Nephron progenitor cell (in vitro differentiated cells): ENCODE measurements around the gene RNF111.
"Not testable (repeated sequence)": the region's sequence is repeated elsewhere in the genome, so short reads cannot be mapped to it uniquely, and the experiment has no call there.

Source experiments
- DNase-seq: peaks from one replicate; pipeline ENCODE4 v3.0.0; 2021
- H3K27ac Mint-ChIP-seq: 2 replicates; pipeline ENCODE4 v1.8.0; 2021; ENCODE audit warnings: mild to moderate bottlenecking, moderate library complexity, mixed read lengths
- H3K27me3 Mint-ChIP-seq: 2 replicates; pipeline ENCODE4 v1.8.0; 2021; ENCODE audit warnings: mild to moderate bottlenecking, low read depth, mixed read lengths; ENCODE audit not compliant: poor library complexity
- H3K36me3 Mint-ChIP-seq: 2 replicates; pipeline ENCODE4 v1.8.0; 2021; ENCODE audit warnings: low read depth, mixed read lengths
- H3K4me1 Mint-ChIP-seq: 2 replicates; pipeline ENCODE4 v1.8.0; 2021; ENCODE audit warnings: mixed read lengths
- H3K4me3 Mint-ChIP-seq: 2 replicates; pipeline ENCODE4 v1.8.0; 2021; ENCODE audit warnings: mild to moderate bottlenecking, moderate library complexity, mixed read lengths
- H3K9me3 Mint-ChIP-seq: 2 replicates; pipeline ENCODE4 v1.8.0; 2021; ENCODE audit warnings: mild to moderate bottlenecking, moderate library complexity, mixed read lengths
- TF ChIP-seq, protein P1 (sequence below): fragments of 200-600 bp; sonication (generic); IDR thresholded peaks from 2 replicates; pipeline ENCODE4 v1.5.0; 2021; ENCODE audit warnings: antibody characterized with exemption

Gene RNF111

DNA sequence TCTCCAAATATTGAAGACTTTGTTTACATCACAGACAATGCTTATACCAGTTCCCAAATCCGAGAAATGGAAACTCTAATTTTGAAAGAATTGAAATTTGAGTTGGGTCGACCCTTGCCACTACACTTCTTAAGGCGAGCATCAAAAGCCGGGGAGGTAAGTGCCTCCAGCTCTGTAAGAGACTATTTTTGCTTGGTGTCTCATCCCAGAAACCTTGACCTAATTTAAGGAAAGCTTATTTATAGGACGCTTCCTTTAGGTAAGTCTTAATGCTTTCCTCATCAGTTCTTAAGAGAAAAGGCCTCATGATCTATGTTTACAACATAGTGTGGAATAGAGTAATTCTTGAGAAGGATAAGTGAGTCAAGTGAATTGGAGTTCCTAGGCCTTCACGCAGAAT lies 129.3 kb downstream of the RNF111 start:
- peaks cover 78% of the 10 kb centered on the region for H3K36me3 Mint-ChIP-seq
- no peak overlapping the region for H3K27ac Mint-ChIP-seq
- no peaks in the 10 kb centered on the region for H3K4me1 Mint-ChIP-seq
- H3K9me3 Mint-ChIP-seq, result no peaks in the 10 kb centered on the region
- no peak for DNase-seq
- TF ChIP-seq, protein P1, sequence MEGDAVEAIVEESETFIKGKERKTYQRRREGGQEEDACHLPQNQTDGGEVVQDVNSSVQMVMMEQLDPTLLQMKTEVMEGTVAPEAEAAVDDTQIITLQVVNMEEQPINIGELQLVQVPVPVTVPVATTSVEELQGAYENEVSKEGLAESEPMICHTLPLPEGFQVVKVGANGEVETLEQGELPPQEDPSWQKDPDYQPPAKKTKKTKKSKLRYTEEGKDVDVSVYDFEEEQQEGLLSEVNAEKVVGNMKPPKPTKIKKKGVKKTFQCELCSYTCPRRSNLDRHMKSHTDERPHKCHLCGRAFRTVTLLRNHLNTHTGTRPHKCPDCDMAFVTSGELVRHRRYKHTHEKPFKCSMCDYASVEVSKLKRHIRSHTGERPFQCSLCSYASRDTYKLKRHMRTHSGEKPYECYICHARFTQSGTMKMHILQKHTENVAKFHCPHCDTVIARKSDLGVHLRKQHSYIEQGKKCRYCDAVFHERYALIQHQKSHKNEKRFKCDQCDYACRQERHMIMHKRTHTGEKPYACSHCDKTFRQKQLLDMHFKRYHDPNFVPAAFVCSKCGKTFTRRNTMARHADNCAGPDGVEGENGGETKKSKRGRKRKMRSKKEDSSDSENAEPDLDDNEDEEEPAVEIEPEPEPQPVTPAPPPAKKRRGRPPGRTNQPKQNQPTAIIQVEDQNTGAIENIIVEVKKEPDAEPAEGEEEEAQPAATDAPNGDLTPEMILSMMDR, result no peak
- no peaks in the 10 kb centered on the region for H3K27me3 Mint-ChIP-seq
- H3K4me3 Mint-ChIP-seq, result no peak overlapping the region

DNA sequence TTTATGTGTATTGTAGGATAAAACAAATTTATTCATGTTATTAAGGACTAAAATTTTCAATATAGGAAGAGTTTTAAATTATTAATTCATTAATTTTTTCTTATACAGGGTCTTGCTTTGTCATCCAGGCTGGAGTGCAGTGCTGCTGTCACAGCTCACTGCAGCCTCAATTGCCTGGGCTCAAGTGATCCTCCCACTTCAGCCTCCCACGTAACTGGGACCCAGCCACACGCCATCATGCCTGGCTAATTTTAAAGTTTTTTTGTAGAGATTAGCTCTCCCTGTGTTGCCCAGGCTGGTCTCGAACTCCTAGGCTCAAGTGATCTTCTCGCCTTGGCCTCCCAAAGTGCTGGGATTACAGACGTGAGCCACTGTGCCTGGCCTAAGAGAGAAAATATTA lies 132.2 kb downstream of the RNF111 start:
- no peak for DNase-seq
- TF ChIP-seq, protein P1, result no peak
- Mint-ChIP-seq H3K27ac (no peak overlapping the region), H3K36me3 (peaks cover 79% of the 10 kb centered on the region), H3K27me3 (no peaks in the 10 kb centered on the region), H3K4me3 (no peak overlapping the region), H3K4me1 (no peaks in the 10 kb centered on the region), H3K9me3 (no peaks in the 10 kb centered on the region)

- TF ChIP-seq, protein P1, result no peak
- Mint-ChIP-seq H3K36me3 (peaks cover 79% of the 10 kb centered on the region), H3K9me3 (peaks cover 9% of the 10 kb centered on the region), H3K27ac (peak overlapping the region; percentile 84), H3K4me3 (no peak overlapping the region), H3K27me3 (no peaks in the 10 kb centered on the region), H3K4me1 (no peaks in the 10 kb centered on the region)
- DNase-seq, result no peak
Observed at GRCh38 chr15:59120937-59121336, 133.5 kb downstream of the RNF111 start.

DNA sequence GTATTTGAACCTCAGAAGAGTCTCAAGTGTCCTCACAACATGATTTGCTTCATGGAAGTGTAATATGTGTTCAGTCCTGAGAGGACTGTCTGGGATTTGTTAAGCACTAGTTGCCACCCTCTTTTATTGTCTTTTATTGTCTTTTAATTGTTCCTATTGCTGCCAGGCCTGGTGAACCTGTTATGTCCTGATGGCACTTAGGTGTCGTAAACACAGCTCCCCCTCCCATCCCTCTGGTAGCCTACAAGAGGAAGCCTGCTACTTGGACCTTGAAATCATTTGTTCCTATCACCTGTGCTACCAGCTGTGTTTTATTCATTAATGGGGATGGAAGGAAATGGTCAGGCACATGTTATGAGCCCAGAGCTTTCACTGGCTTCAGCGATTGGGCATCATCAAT lies 136.8 kb downstream of the RNF111 start:
- Mint-ChIP-seq H3K27ac (no peak overlapping the region), H3K36me3 (peaks cover 88% of the 10 kb centered on the region), H3K4me1 (no peaks in the 10 kb centered on the region), H3K4me3 (no peak overlapping the region), H3K9me3 (peaks cover 42% of the 10 kb centered on the region), H3K27me3 (no peaks in the 10 kb centered on the region)
- no peak for DNase-seq
- TF ChIP-seq, protein P1, result no peak

DNA sequence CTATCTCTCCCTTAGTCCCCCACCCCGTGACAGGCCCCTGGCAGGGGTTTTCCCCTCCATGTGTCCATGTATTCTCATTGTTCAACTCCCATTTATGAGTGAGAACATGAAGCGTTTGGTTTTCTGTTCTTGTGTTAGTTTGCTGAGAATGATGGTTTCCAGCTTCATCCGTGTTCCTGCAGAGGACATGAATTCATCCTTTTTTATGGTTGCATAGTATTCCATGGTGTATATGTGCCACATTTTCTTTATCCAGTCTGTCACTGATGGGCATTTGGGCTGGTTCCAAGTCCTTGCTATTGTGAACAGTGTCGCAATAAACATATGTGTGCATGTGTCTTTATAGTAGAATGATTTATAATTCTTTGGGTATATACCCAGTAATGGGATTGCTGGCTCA lies 138.2 kb downstream of the RNF111 start:
- H3K4me1 Mint-ChIP-seq, DNase-seq, H3K4me3 Mint-ChIP-seq, H3K27ac Mint-ChIP-seq, H3K27me3 Mint-ChIP-seq: not testable (repeated sequence)
- Mint-ChIP-seq H3K9me3 (peaks cover 56% of the 10 kb centered on the region), H3K36me3 (peaks cover 91% of the 10 kb centered on the region)

DNA sequence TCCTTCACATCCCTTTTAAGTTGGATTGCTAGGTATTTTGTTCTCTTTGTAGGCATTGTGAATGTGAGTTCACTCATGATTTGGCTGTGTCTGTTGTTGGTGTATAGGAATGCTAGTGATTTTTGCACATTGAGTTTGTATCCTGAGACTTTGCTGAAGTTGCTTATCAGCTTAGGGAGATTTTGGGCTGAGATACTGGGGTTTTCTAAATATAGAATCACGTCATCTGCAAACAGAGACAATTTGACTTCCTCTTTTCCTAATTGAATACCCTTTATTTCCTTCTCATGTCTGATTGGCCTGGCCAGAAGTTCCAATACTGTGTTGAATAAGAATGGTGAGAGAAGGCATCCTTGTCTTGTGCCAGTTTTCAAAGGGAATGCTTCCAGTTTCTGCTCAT lies 139.8 kb downstream of the RNF111 start:
- peaks cover 98% of the 10 kb centered on the region for H3K36me3 Mint-ChIP-seq
- not testable (repeated sequence) for H3K27ac Mint-ChIP-seq, DNase-seq, H3K27me3 Mint-ChIP-seq, H3K4me3 Mint-ChIP-seq, H3K4me1 Mint-ChIP-seq
- peaks cover 58% of the 10 kb centered on the region for H3K9me3 Mint-ChIP-seq

DNA sequence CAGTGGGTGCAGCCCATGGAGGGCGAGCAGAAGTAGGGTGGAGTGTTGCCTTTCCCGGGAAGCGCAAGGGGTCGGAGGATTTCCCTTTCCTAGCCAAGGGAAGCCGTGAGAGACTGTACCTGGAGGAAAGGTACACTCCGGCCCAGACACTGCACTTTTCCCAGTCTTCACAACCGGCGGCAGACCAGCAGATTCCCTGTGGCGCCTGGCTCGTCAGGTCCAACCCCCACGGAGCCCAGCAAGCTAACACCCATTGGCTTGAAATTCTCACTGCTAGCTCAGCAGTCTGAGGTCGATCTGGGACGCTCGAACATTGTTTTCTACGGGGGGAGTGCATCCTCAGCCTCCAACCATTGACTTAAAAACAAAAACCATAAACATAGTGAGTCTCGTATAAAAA lies 144.0 kb downstream of the RNF111 start:
- H3K27me3 Mint-ChIP-seq, result no peaks in the 10 kb centered on the region
- no peak overlapping the region for H3K4me3 Mint-ChIP-seq
- TF ChIP-seq, protein P1, result no peak
- no peak overlapping the region for H3K27ac Mint-ChIP-seq
- H3K36me3 Mint-ChIP-seq, result peaks cover 98% of the 10 kb centered on the region
- H3K4me1 Mint-ChIP-seq, result peaks cover 6% of the 10 kb centered on the region
- H3K9me3 Mint-ChIP-seq, result peaks cover 44% of the 10 kb centered on the region
- no peak for DNase-seq
